Activated T-helper 1 cell treated with Interleukin-2 at 50 U/mL for 16 hours (primary cell): ENCODE results near the gene TIMM17B.

Experiments
- DNase-seq: peaks from one replicate; pipeline ENCODE4 v3.0.0-alpha.2; 2020; ENCODE audit warnings: low read depth

TIMM17B gene

GRCh38 chrX:48918643-48919340, 21.2 kb upstream of the TIMM17B start, which contains the start of gene PIM2:
TSS of gene PIM2 (minus strand) at chrX:48919024. CDS start at chrX:48918834, 190 bp downstream.
- DNase-seq = peak; percentile 84

- no peak for DNase-seq
These were observed 20.7 kb upstream of the TIMM17B start for GRCh38 chrX:48918301-48918642.

GRCh38 chrX:48917139-48918001, 19.8 kb upstream of the TIMM17B start:
- peak; percentile 80 for DNase-seq

GRCh38 chrX:48914593-48915493, 17.3 kb upstream of the TIMM17B start:
- no peak for DNase-seq

GRCh38 chrX:48913605-48914366, 16.2 kb upstream of the TIMM17B start:
- no peak for DNase-seq

GRCh38 chrX:48911412-48912182, 14.0 kb upstream of the TIMM17B start, which contains the start of gene SLC35A2:
TSS of gene SLC35A2 (minus strand) at chrX:48911646. CDS start at chrX:48911636, 10 bp downstream.
- peak; percentile 79 for DNase-seq

GRCh38 chrX:48910926-48911411, 13.4 kb upstream of the TIMM17B start:
- DNase-seq = no peak

GRCh38 chrX:48909703-48910294, 12.2 kb upstream of the TIMM17B start:
- no peak for DNase-seq

GRCh38 chrX:48908600-48908999, 11.0 kb upstream of the TIMM17B start:
- DNase-seq = no peak

- DNase-seq = no peak
These were observed 7.7 kb upstream of the TIMM17B start for GRCh38 chrX:48905090-48905790.

GRCh38 chrX:48904626-48905025, 7.1 kb upstream of the TIMM17B start:
- no peak for DNase-seq

- no peak for DNase-seq
These were observed 6.6 kb upstream of the TIMM17B start for GRCh38 chrX:48904180-48904579.

- no peak for DNase-seq
These were observed 5.7 kb upstream of the TIMM17B start for GRCh38 chrX:48903290-48903689.

GRCh38 chrX:48902776-48903175, 5.2 kb upstream of the TIMM17B start:
- no peak for DNase-seq

- no peak for DNase-seq
These were observed 4.6 kb upstream of the TIMM17B start for GRCh38 chrX:48902135-48902534.

GRCh38 chrX:48901069-48901468, 3.5 kb upstream of the TIMM17B start:
- no peak for DNase-seq

- no peak for DNase-seq
These were observed 1.5 kb upstream of the TIMM17B start for GRCh38 chrX:48899078-48899410.

GRCh38 chrX:48897157-48897624, 377 bp downstream of the TIMM17B start:
- DNase-seq = no peak

GRCh38 chrX:48896611-48897011, 957 bp downstream of the TIMM17B start:
- DNase-seq = no peak
